Keratinocyte (primary cell): ENCODE measurements around the gene KCNK17. TPM values are rescaled to one million over a fixed set of nuclear protein-coding genes. Genes with fewer than 3 reads are reported as not detected.

Source experiments
- DNase-seq: peaks from one replicate; pipeline ENCODE4 v3.0.0-alpha.2; 2011; ENCODE audit warnings: low read depth, missing footprints, low spot score
- FAIRE-seq: peaks from 2 replicates; lab custom pipeline; 2011; peaks lifted over from hg19 to GRCh38; lab: Jason Lieb, UNC
- H2AFZ ChIP-seq: 2 replicates; pipeline ENCODE4 v1.6.0; 2012; ENCODE audit warnings: low read length, control low read depth, inconsistent platforms; ENCODE audit not compliant: control insufficient read depth
- H3K27ac ChIP-seq: 2 replicates; pipeline ENCODE4 v1.5.1; 2011; ENCODE audit warnings: low read length; ENCODE audit not compliant: control insufficient read depth, insufficient read depth
- H3K27me3 ChIP-seq: 3 replicates; pipeline ENCODE4 v1.6.0; 2011; ENCODE audit warnings: low read length; ENCODE audit not compliant: control insufficient read depth, insufficient read depth; ENCODE audit errors: extremely low read depth
- H3K36me3 ChIP-seq, 2 experiments: 2 replicates in 1 of 2; 3 replicates in 1 of 2; pipeline ENCODE4 v1.5.1; 2011; ENCODE audit warnings: low read length in 2 of 2, mild to moderate bottlenecking in 1 of 2; ENCODE audit not compliant: control insufficient read depth in 2 of 2, insufficient read depth in 2 of 2; ENCODE audit errors: extremely low read depth in 1 of 2
- H3K4me1 ChIP-seq: 3 replicates; pipeline ENCODE4 v1.5.1; 2011; ENCODE audit warnings: low read length; ENCODE audit not compliant: control insufficient read depth, insufficient read depth; ENCODE audit errors: extremely low read depth
- H3K4me2 ChIP-seq: 3 replicates; pipeline ENCODE4 v1.6.0; 2011; ENCODE audit warnings: low read depth, low read length; ENCODE audit not compliant: control insufficient read depth, insufficient read depth; ENCODE audit errors: extremely low read depth
- H3K4me3 ChIP-seq, 3 experiments: fragments of 200-600 bp in 1 of 3; sonication (generic) in 1 of 3; 2 replicates in 2 of 3; 3 replicates in 1 of 3; pipeline ENCODE4 v1.5.1; 2011 to 2016; ENCODE audit warnings: low read length in 3 of 3, mild to moderate bottlenecking in 3 of 3, control low read depth in 2 of 3, inconsistent platforms in 1 of 3, low read depth in 1 of 3, mixed read lengths in 1 of 3, mixed run types in 1 of 3, moderate library complexity in 1 of 3; ENCODE audit not compliant: control insufficient read depth in 2 of 3, insufficient read depth in 2 of 3; ENCODE audit errors: extremely low read depth in 1 of 3
- H3K79me2 ChIP-seq: 2 replicates; pipeline ENCODE4 v1.6.0; 2012; ENCODE audit warnings: low read length; ENCODE audit not compliant: control insufficient read depth, insufficient read depth
- H3K9ac ChIP-seq: 3 replicates; pipeline ENCODE4 v1.6.0; 2011; ENCODE audit warnings: low read length; ENCODE audit not compliant: control insufficient read depth, insufficient read depth; ENCODE audit errors: extremely low read depth
- H3K9me1 ChIP-seq: 3 replicates; pipeline ENCODE4 v1.6.0; 2011; ENCODE audit warnings: low read length; ENCODE audit not compliant: control insufficient read depth, insufficient read depth; ENCODE audit errors: extremely low read depth
- H3K9me3 ChIP-seq: 2 replicates; pipeline ENCODE4 v1.5.1; 2012; ENCODE audit warnings: low read depth, low read length; ENCODE audit not compliant: control insufficient read depth
- H4K20me1 ChIP-seq: 3 replicates; pipeline ENCODE4 v1.6.0; 2011; ENCODE audit warnings: low read length; ENCODE audit not compliant: control insufficient read depth, insufficient read depth; ENCODE audit errors: extremely low read depth
- CTCF ChIP-seq, 3 experiments: IDR thresholded peaks in 1 of 3; conservative IDR thresholded peaks in 1 of 3; optimal IDR thresholded peaks in 1 of 3; 2 replicates in 2 of 3; 3 replicates in 1 of 3; pipeline versions ENCODE3 to v1.5.1; 2011; ENCODE audit warnings: low read length in 3 of 3, mild to moderate bottlenecking in 3 of 3, moderate library complexity in 2 of 3, control low read depth in 1 of 3, inconsistent platforms in 1 of 3; ENCODE audit not compliant: insufficient read depth in 2 of 3; ENCODE audit errors: extremely low read depth in 1 of 3
- EZH2 ChIP-seq: IDR thresholded peaks from one replicate; pipeline ENCODE4 v1.6.1; 2012; ENCODE audit warnings: inconsistent platforms, mild to moderate bottlenecking, low read length, moderate library complexity
- dilution Hi-C: fragments of 300-500 bp; cut with MboI; formaldehyde crosslinking; loops from one replicate; pipeline ENCODE4 v1.7.0; 2020; ENCODE audit warnings: low sequenced_read_pairs; ENCODE audit not compliant: extremely low pct_ligation_motif_present
- polyA plus RNA-seq, 5 experiments: library from polyadenylated mRNA; depleted of rRNA in 3 of 5; stranded (reverse) in 3 of 5; stranded (forward) in 1 of 5; unstranded in 1 of 5; fragments of >200 nt; gene quantifications; 1 replicate in 1 of 5; 2 replicates in 3 of 5; 3 replicates in 1 of 5; pipeline versions ENCODE4 v1.2.1 to v1.2.3, GENCODE V29; 2011 to 2012; ENCODE audit warnings: missing spikeins in 2 of 5, low read depth in 1 of 5, low replicate concordance in 1 of 5

Gene KCNK17
- polyA plus RNA-seq, 1 donor (not counting 4 experiments of a cell fraction or from before 2014, with no cell fraction given): not detected

- no peak for TF ChIP-seq CTCF (optimal IDR thresholded peaks at IDR 0.05 in 1 of 3, IDR thresholded peaks at IDR 0.05 in 1 of 3, conservative IDR thresholded peaks at IDR 0.05 in 1 of 3; ENCODE audit: extremely low read depth in 1 of 3, insufficient read depth in 2 of 3, low read length in 3 of 3)
- TF ChIP-seq EZH2: no peak
- no peaks in the 10 kb centered on the region for H3K4me1 ChIP-seq
- H3K9me3 ChIP-seq: no peaks in the 10 kb centered on the region
- H3K79me2 ChIP-seq: no peaks in the 10 kb centered on the region
- no peak overlapping the region for H3K4me3 ChIP-seq
- DNase-seq (no peak), FAIRE-seq (no peak)
- no peak overlapping the region for H2AFZ ChIP-seq
- H3K4me2 ChIP-seq: no peak overlapping the region
- H3K36me3 ChIP-seq: no peaks in the 10 kb centered on the region
- H3K9me1 ChIP-seq: no peaks in the 10 kb centered on the region
- H4K20me1 ChIP-seq: no peaks in the 10 kb centered on the region
- dilution Hi-C loops: no loop called here
- H3K27ac ChIP-seq: no peak overlapping the region
- H3K27me3 ChIP-seq: no peaks in the 10 kb centered on the region
- H3K9ac ChIP-seq: no peak overlapping the region
Observed at GRCh38 chr6:39321761-39322160, 7.5 kb upstream of the KCNK17 start.

GRCh38 chr6:39320363-39320984, 6.3 kb upstream of the KCNK17 start:
- dilution Hi-C loops: no loop called here
- FAIRE-seq: no peak

More at GRCh38 chr6:39320363-39320984, 6.3 kb upstream of the KCNK17 start:
- Histone ChIP-seq H3K4me1 (no peaks in the 10 kb centered on the region), H3K27me3 (peaks cover under 1% of the 10 kb centered on the region), H2AFZ (no peak overlapping the region), H3K9me1 (no peaks in the 10 kb centered on the region), H3K79me2 (no peaks in the 10 kb centered on the region), H3K9me3 (no peaks in the 10 kb centered on the region), H3K4me2 (no peak overlapping the region), H3K27ac (no peak overlapping the region), H3K4me3 (no peak overlapping the region), H3K9ac (no peak overlapping the region), H4K20me1 (no peaks in the 10 kb centered on the region), H3K36me3 (no peaks in the 10 kb centered on the region)
- DNase-seq: no peak
- TF ChIP-seq EZH2: no peak
- no peak for TF ChIP-seq CTCF (optimal IDR thresholded peaks at IDR 0.05 in 1 of 3, IDR thresholded peaks at IDR 0.05 in 1 of 3, conservative IDR thresholded peaks at IDR 0.05 in 1 of 3; ENCODE audit: extremely low read depth in 1 of 3, insufficient read depth in 2 of 3, low read length in 3 of 3)
